Thyroid gland (tissue), 4 donors: ENCODE measurements around the gene DLL1.
A peak's percentile ranks its signal among the peaks of the same experiment; 100 is the strongest.

Experiments
- CTCF ChIP-seq, 6 experiments: fragments of 200-600 bp in 3 of 6; fragments of 450-650 bp in 3 of 6; sonication (generic) in 3 of 6; IDR thresholded peaks; one replicate each; pipeline ENCODE4 v1.5.1; 2016 to 2019; ENCODE audit warnings: antibody characterized with exemption in 6 of 6, mild to moderate bottlenecking in 2 of 6, inconsistent platforms in 1 of 6, moderate library complexity in 1 of 6
- POLR2A ChIP-seq, 2 donors: fragments of 450-650 bp; IDR thresholded peaks; one replicate each; pipeline ENCODE4 v1.6.1; 2017; ENCODE audit warnings: antibody characterized with exemption in 2 of 2, mild to moderate bottlenecking in 2 of 2, moderate library complexity in 1 of 2

- TF ChIP-seq CTCF (IDR thresholded peaks at IDR 0.05) (peak in 1 of 6 experiments; percentile 10), POLR2A (IDR thresholded peaks at IDR 0.05) (no peak)
Observed at GRCh38 chr6:170292407-170293158, 1.7 kb upstream of the DLL1 start.
